PC-9 (cell line): Measurements from ENCODE around the gene RPA3. TPM values are rescaled to one million over a fixed set of nuclear protein-coding genes. Genes with fewer than 3 reads are reported as not detected.
A peak's percentile ranks its signal among the peaks of the same experiment; 100 is the strongest.

Experiments
- BruUV-seq: library from RNA; stranded (reverse); fragments of 400-500 nt; replicated peaks from 2 replicates; lab custom pipeline; 2021; lab: Mats Ljungman, UMichigan
- CTCF ChIA-PET: fragments of 300-600 bp; sonication (Branson Sonifier 250); formaldehyde crosslinking; loops from one replicate; lab custom pipeline; 2022; ENCODE audit warnings: antibody characterized with exemption; lab: Charles Lee
- POLR2A ChIA-PET: fragments of 300-600 bp; sonication (Branson Sonifier 250); formaldehyde crosslinking; loops from one replicate; lab custom pipeline; 2022; ENCODE audit warnings: antibody characterized with exemption; ENCODE audit not compliant: unreplicated experiment; lab: Charles Lee
- DNase-seq, 2 experiments: peaks; one replicate each; pipeline versions ENCODE4 v3.0.0 to v3.0.0-alpha.2; 2015 to 2022; ENCODE audit warnings: mixed read lengths in 1 of 2
- H2AFZ ChIP-seq: fragments of 200-600 bp; sonication (generic); 2 replicates; pipeline ENCODE4 v1.8.1; 2017; ENCODE audit warnings: antibody characterized with exemption
- H3F3A ChIP-seq: fragments of 200-600 bp; sonication (generic); 2 replicates; pipeline ENCODE4 v1.8.1; 2017; ENCODE audit warnings: antibody characterized with exemption, mild to moderate bottlenecking, low read depth; ENCODE audit not compliant: insufficient read depth
- H3K27ac ChIP-seq: fragments of 200-600 bp; sonication (generic); 2 replicates; pipeline ENCODE4 v1.6.1; 2016; ENCODE audit warnings: mixed run types
- H3K27me3 ChIP-seq: fragments of 200-600 bp; sonication (generic); 2 replicates; pipeline ENCODE4 v1.6.1; 2016; ENCODE audit warnings: low read depth, mixed run types; ENCODE audit not compliant: insufficient read depth
- H3K36me3 ChIP-seq: fragments of 200-600 bp; sonication (generic); 2 replicates; pipeline ENCODE4 v1.6.1; 2016; ENCODE audit warnings: low read depth, mixed run types
- H3K4me1 ChIP-seq: fragments of 200-600 bp; sonication (generic); replicated peaks from 2 replicates; pipeline ENCODE4 v1.6.1; 2016; ENCODE audit warnings: mixed run types; ENCODE audit not compliant: insufficient read depth
- H3K4me2 ChIP-seq: fragments of 200-600 bp; sonication (generic); 2 replicates; pipeline ENCODE4 v1.6.1; 2017; ENCODE audit warnings: mixed run types
- H3K4me3 ChIP-seq: fragments of 200-600 bp; sonication (generic); 2 replicates; pipeline ENCODE4 v1.6.1; 2016; ENCODE audit warnings: mixed run types
- H3K79me2 ChIP-seq: fragments of 200-600 bp; sonication (generic); 2 replicates; pipeline ENCODE4 v1.6.1; 2017; ENCODE audit warnings: low read depth, mixed run types
- H3K9me2 ChIP-seq: fragments of 200-600 bp; sonication (generic); 2 replicates; pipeline ENCODE4 v1.8.1; 2017; ENCODE audit warnings: mild to moderate bottlenecking; ENCODE audit not compliant: insufficient read depth
- H3K9me3 ChIP-seq: fragments of 200-600 bp; sonication (generic); 2 replicates; pipeline ENCODE4 v1.8.1; 2016; ENCODE audit warnings: low read depth; ENCODE audit not compliant: insufficient read depth
- H4K20me1 ChIP-seq: fragments of 200-600 bp; sonication (generic); 2 replicates; pipeline ENCODE4 v1.8.1; 2017; ENCODE audit not compliant: insufficient read depth
- EZH2 ChIP-seq: fragments of 200-600 bp; sonication (generic); IDR thresholded peaks from 2 replicates; pipeline ENCODE4 v1.8.0; 2017; ENCODE audit warnings: antibody characterized with exemption, low read depth
- intact Hi-C: fragments of 100-400 bp; cut with micrococcal nuclease; formaldehyde crosslinking; loops from one replicate; pipeline ENCODE4 v1.10.0; 2022; ENCODE audit not compliant: unreplicated experiment
- total RNA-seq: library from RNA; stranded (reverse); gene quantifications from 2 replicates; pipeline ENCODE4 v1.2.3, GENCODE V29; 2021
- TF ChIP-seq, protein P1 (sequence below): fragments of 200-600 bp; sonication (generic); conservative IDR thresholded peaks from 2 replicates; pipeline ENCODE4 v1.6.1; 2017; ENCODE audit warnings: mixed run types, antibody characterized with exemption, mild to moderate bottlenecking, moderate library complexity

Gene RPA3
- total RNA-seq, 1 experiment from 2014 or later, result 166 TPM

DNA sequence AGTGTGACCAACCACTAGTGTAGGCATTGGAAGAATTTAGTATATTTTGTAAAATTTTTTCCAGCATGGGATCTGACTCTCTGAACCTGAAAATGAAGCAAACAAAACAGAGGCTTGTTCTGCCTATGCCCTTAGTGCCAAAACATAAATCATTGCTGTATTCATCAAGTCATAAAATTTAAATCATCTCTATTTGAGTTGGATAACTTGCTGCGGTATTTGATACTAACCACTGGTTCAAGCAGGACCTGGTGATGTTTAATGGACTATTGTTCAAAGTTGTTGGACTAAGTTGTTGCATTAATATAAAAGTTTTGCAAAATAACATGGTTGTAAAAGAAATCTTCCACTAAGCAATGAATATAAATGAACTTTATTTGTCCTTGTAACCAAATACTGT is 19.8 kb upstream of the RPA3 start:
- Histone ChIP-seq H3K4me1 (peaks cover 14% of the 10 kb centered on the region), H4K20me1 (no peaks in the 10 kb centered on the region), H3K9me2 (no peaks in the 10 kb centered on the region), H3K27me3 (no peaks in the 10 kb centered on the region), H3K4me2 (no peak overlapping the region), H2AFZ (no peak overlapping the region), H3K36me3 (no peaks in the 10 kb centered on the region), H3K9me3 (no peaks in the 10 kb centered on the region), H3F3A (no peaks in the 10 kb centered on the region; the same call in 1 of the 2 replicates), H3K27ac (no peak overlapping the region), H3K79me2 (no peaks in the 10 kb centered on the region), H3K4me3 (no peak overlapping the region)
- BruUV-seq, result no TSS peak
- no peak for TF ChIP-seq EZH2
- TF ChIP-seq, protein P1, sequence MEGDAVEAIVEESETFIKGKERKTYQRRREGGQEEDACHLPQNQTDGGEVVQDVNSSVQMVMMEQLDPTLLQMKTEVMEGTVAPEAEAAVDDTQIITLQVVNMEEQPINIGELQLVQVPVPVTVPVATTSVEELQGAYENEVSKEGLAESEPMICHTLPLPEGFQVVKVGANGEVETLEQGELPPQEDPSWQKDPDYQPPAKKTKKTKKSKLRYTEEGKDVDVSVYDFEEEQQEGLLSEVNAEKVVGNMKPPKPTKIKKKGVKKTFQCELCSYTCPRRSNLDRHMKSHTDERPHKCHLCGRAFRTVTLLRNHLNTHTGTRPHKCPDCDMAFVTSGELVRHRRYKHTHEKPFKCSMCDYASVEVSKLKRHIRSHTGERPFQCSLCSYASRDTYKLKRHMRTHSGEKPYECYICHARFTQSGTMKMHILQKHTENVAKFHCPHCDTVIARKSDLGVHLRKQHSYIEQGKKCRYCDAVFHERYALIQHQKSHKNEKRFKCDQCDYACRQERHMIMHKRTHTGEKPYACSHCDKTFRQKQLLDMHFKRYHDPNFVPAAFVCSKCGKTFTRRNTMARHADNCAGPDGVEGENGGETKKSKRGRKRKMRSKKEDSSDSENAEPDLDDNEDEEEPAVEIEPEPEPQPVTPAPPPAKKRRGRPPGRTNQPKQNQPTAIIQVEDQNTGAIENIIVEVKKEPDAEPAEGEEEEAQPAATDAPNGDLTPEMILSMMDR, result no peak
- intact Hi-C loops, result no loop called here
- CTCF ChIA-PET, result no interaction called here
- DNase-seq, result no peak
- POLR2A ChIA-PET, result no interaction called here

- Histone ChIP-seq H2AFZ (no peak overlapping the region), H3F3A (no peaks in the 10 kb centered on the region; the same call in none of the 2 replicates), H3K79me2 (no peaks in the 10 kb centered on the region), H3K27ac (no peak overlapping the region), H3K9me3 (no peaks in the 10 kb centered on the region), H3K4me1 (peaks cover 14% of the 10 kb centered on the region), H3K4me2 (no peak overlapping the region), H3K4me3 (no peak overlapping the region), H3K27me3 (no peaks in the 10 kb centered on the region), H3K9me2 (no peaks in the 10 kb centered on the region), H3K36me3 (no peaks in the 10 kb centered on the region), H4K20me1 (no peaks in the 10 kb centered on the region)
- BruUV-seq, result no TSS peak
- ChIA-PET CTCF (no interaction called here), POLR2A (no interaction called here)
- intact Hi-C loops, result no loop called here
- DNase-seq, result peak in 1 of 2 experiments; percentile 57
- TF ChIP-seq, protein P1, result no peak
- no peak for TF ChIP-seq EZH2
Observed at GRCh38 chr7:7737674-7738073, 19.3 kb upstream of the RPA3 start.

DNA sequence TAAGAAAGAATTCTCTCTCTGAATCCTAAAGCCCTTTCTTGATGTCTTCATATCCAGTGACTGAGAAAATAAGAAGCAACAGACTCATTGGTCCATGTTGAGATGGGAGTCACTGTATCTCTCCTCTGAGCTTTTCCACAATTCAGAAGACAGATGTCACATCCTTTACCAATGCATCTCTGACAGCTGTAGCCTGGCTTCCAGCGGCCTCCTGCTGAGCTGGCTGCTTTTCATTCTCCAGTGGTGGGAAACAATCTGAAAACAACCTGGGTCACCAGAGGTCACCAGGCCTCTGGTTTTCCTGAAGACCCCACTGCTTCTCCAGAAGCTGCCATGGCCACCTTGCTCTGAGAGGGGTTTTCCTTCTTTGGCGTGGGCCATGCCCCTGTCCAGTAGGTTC is 18.3 kb upstream of the RPA3 start:
- H3K27ac ChIP-seq, result no peak overlapping the region
- peaks cover 14% of the 10 kb centered on the region for H3K4me1 ChIP-seq
- H3K27me3 ChIP-seq, result no peaks in the 10 kb centered on the region
- no peak for TF ChIP-seq EZH2
- TF ChIP-seq, protein P1, result no peak
- no peaks in the 10 kb centered on the region for H3K79me2 ChIP-seq
- ChIA-PET CTCF (no interaction called here), POLR2A (no interaction called here)
- no peak for DNase-seq
- no TSS peak for BruUV-seq
- no peaks in the 10 kb centered on the region for H3K36me3 ChIP-seq
- no peak overlapping the region for H3K4me3 ChIP-seq
- no peaks in the 10 kb centered on the region for H3K9me2 ChIP-seq
- H3K9me3 ChIP-seq, result no peaks in the 10 kb centered on the region
- H4K20me1 ChIP-seq, result no peaks in the 10 kb centered on the region
- no peaks in the 10 kb centered on the region; the same call in none of the 2 replicates for H3F3A ChIP-seq
- H2AFZ ChIP-seq, result no peak overlapping the region
- intact Hi-C loops, result no loop called here
- no peak overlapping the region for H3K4me2 ChIP-seq
